Progenitor cell of endocrine pancreas (in vitro differentiated cells): Measurements from ENCODE around the gene LMO2. TPM values are rescaled to one million over a fixed set of nuclear protein-coding genes. Genes with fewer than 3 reads are reported as not detected.
"Not testable (repeated sequence)": the region's sequence is repeated elsewhere in the genome, so short reads cannot be mapped to it uniquely, and the experiment has no call there.

Experiments
- DNase-seq: peaks from one replicate; pipeline ENCODE4 v3.0.0; 2021; ENCODE audit warnings: low spot score; ENCODE audit not compliant: unreplicated experiment
- H3K27ac Mint-ChIP-seq: 2 replicates; pipeline ENCODE4 v1.8.0; 2021; ENCODE audit warnings: mild to moderate bottlenecking, moderate library complexity, mixed read lengths
- H3K27me3 Mint-ChIP-seq: 2 replicates; pipeline ENCODE4 v1.8.0; 2021; ENCODE audit warnings: mixed read lengths
- H3K36me3 Mint-ChIP-seq: 2 replicates; pipeline ENCODE4 v1.8.0; 2022; ENCODE audit warnings: mixed read lengths; ENCODE audit not compliant: insufficient read depth
- H3K4me1 Mint-ChIP-seq: 2 replicates; pipeline ENCODE4 v1.8.0; 2021; ENCODE audit warnings: low read depth, mixed read lengths
- H3K4me3 Mint-ChIP-seq: 2 replicates; pipeline ENCODE4 v1.8.0; 2021; ENCODE audit warnings: low read depth, mild to moderate bottlenecking, moderate library complexity, mixed read lengths
- H3K9me3 Mint-ChIP-seq: 2 replicates; pipeline ENCODE4 v1.8.0; 2021; ENCODE audit warnings: low read depth, mixed read lengths
- CTCF ChIP-seq: fragments of 200-600 bp; sonication (generic); IDR thresholded peaks from one replicate; pipeline ENCODE4 v1.5.0; 2021; ENCODE audit warnings: antibody characterized with exemption, mild to moderate bottlenecking; ENCODE audit not compliant: unreplicated experiment
- total RNA-seq: library from RNA; stranded (reverse); gene quantifications from 2 replicates; pipeline ENCODE4 v1.2.1, GENCODE V29; 2021

Gene LMO2
- total RNA-seq, 1 donor from 2014 or later = 0.36 TPM

GRCh38 chr11:33934450-33934849, 42.6 kb upstream of the LMO2 start:
- TF ChIP-seq CTCF = no peak
- H3K4me1 Mint-ChIP-seq = peaks cover 20% of the 10 kb centered on the region
- DNase-seq = no peak
- H3K4me3 Mint-ChIP-seq = no peak overlapping the region
- peaks cover 4% of the 10 kb centered on the region for H3K9me3 Mint-ChIP-seq
- peaks cover 3% of the 10 kb centered on the region for H3K27me3 Mint-ChIP-seq
- no peak overlapping the region for H3K27ac Mint-ChIP-seq
- H3K36me3 Mint-ChIP-seq = no peaks in the 10 kb centered on the region

GRCh38 chr11:33933602-33934001, 41.7 kb upstream of the LMO2 start:
- peaks cover 20% of the 10 kb centered on the region for H3K4me1 Mint-ChIP-seq
- peaks cover 4% of the 10 kb centered on the region for H3K9me3 Mint-ChIP-seq

GRCh38 chr11:33932721-33933120, 40.8 kb upstream of the LMO2 start:
- no peak for DNase-seq
- no peaks in the 10 kb centered on the region for H3K36me3 Mint-ChIP-seq
- H3K9me3 Mint-ChIP-seq = peaks cover 4% of the 10 kb centered on the region
- H3K27me3 Mint-ChIP-seq = no peaks in the 10 kb centered on the region
- no peak for TF ChIP-seq CTCF
- H3K27ac Mint-ChIP-seq = no peak overlapping the region
- no peak overlapping the region for H3K4me3 Mint-ChIP-seq
- H3K4me1 Mint-ChIP-seq = peaks cover 18% of the 10 kb centered on the region

More at GRCh38 chr11:33933602-33934001, 41.7 kb upstream of the LMO2 start:
- no peak for DNase-seq
- H3K27me3 Mint-ChIP-seq = peaks cover 1% of the 10 kb centered on the region
- H3K4me3 Mint-ChIP-seq = no peak overlapping the region
- no peak for TF ChIP-seq CTCF
- peak overlapping the region; percentile 34 for H3K27ac Mint-ChIP-seq
- no peaks in the 10 kb centered on the region for H3K36me3 Mint-ChIP-seq

- H3K27ac Mint-ChIP-seq, H3K9me3 Mint-ChIP-seq, H3K27me3 Mint-ChIP-seq: not testable (repeated sequence)
Observed at GRCh38 chr11:33931739-33932366, 40.0 kb upstream of the LMO2 start.

GRCh38 chr11:33931067-33931466, 39.2 kb upstream of the LMO2 start:
- TF ChIP-seq CTCF = no peak
- H3K36me3 Mint-ChIP-seq = no peaks in the 10 kb centered on the region
- H3K9me3 Mint-ChIP-seq = peaks cover 4% of the 10 kb centered on the region
- peaks cover 2% of the 10 kb centered on the region for H3K27me3 Mint-ChIP-seq
- H3K4me3 Mint-ChIP-seq = no peak overlapping the region
- no peak for DNase-seq
- H3K4me1 Mint-ChIP-seq = peaks cover 8% of the 10 kb centered on the region
- no peak overlapping the region for H3K27ac Mint-ChIP-seq

More at GRCh38 chr11:33931739-33932366, 40.0 kb upstream of the LMO2 start:
- not testable (repeated sequence) for H3K36me3 Mint-ChIP-seq, H3K4me1 Mint-ChIP-seq, H3K4me3 Mint-ChIP-seq, DNase-seq
